Thyroid gland (tissue), 4 donors: ENCODE data around the gene FNDC4. TPM values are rescaled to one million over a fixed set of nuclear protein-coding genes. Genes with fewer than 3 reads are reported as not detected.
A peak's percentile ranks its signal among the peaks of the same experiment; 100 is the strongest.

ENCODE experiments used
- DNase-seq, 2 donors: peaks; one replicate each; pipeline ENCODE4 v3.0.0-alpha.2; 2019
- H3K27ac ChIP-seq, 3 donors: fragments of 200-600 bp; sonication (generic); 1 replicate in 2 of 3; 2 replicates in 1 of 3; pipeline ENCODE4 v1.5.1; 2016 to 2019; ENCODE audit warnings: mild to moderate bottlenecking in 1 of 3, moderate library complexity in 1 of 3
- H3K27me3 ChIP-seq: fragments of 200-600 bp; sonication (generic); one replicate; pipeline ENCODE4 v1.5.1; 2019
- H3K36me3 ChIP-seq, 2 donors: fragments of 200-600 bp; sonication (generic); one replicate each; pipeline ENCODE4 v1.5.1; 2016 to 2019
- H3K4me1 ChIP-seq, 2 donors: fragments of 200-600 bp; sonication (generic); one replicate each; pipeline ENCODE4 v1.5.1; 2017 to 2019
- H3K4me3 ChIP-seq, 3 donors: fragments of 200-600 bp; sonication (generic); replicated peaks in 1 of 3; 1 replicate in 2 of 3; 2 replicates in 1 of 3; pipeline ENCODE4 v1.5.1; 2016; ENCODE audit warnings: mild to moderate bottlenecking in 1 of 3
- H3K9me3 ChIP-seq: fragments of 200-600 bp; sonication (generic); one replicate; pipeline ENCODE4 v1.5.1; 2017
- CTCF ChIP-seq, 6 experiments: fragments of 200-600 bp in 3 of 6; fragments of 450-650 bp in 3 of 6; sonication (generic) in 3 of 6; IDR thresholded peaks; one replicate each; pipeline ENCODE4 v1.5.1; 2016 to 2019; ENCODE audit warnings: antibody characterized with exemption in 6 of 6, mild to moderate bottlenecking in 2 of 6, inconsistent platforms in 1 of 6, moderate library complexity in 1 of 6
- POLR2A ChIP-seq, 2 donors: fragments of 450-650 bp; IDR thresholded peaks; one replicate each; pipeline ENCODE4 v1.6.1; 2017; ENCODE audit warnings: antibody characterized with exemption in 2 of 2, mild to moderate bottlenecking in 2 of 2, moderate library complexity in 1 of 2
- WGBS, 2 donors: methylation state at CpG; one replicate each; pipeline ENCODE4 v1.1.5; 2017; 5-methylcytosine and 5-hydroxymethylcytosine counted together
- intact Hi-C: fragments of 100-400 bp; cut with DNase I; formaldehyde crosslinking; loops from one replicate; pipeline ENCODE4 v1.15.1; 2023
- total RNA-seq, 4 donors: library from RNA; depleted of rRNA; stranded (reverse); fragments of >200 nt; gene quantifications; one replicate each; pipeline ENCODE4 v1.2.3, GENCODE V29; 2016

Gene FNDC4
- total RNA-seq, 4 donors from 2014 or later, result 4.0 to 17.7 (median 7.1) TPM

GRCh38 chr2:27494284-27494943 lies 586 bp downstream of the FNDC4 start:
- Histone ChIP-seq H3K36me3 (no peaks in the 10 kb centered on the region), H3K4me3 (peak overlapping the region; percentile 37 to 50 (median 38)), H3K27ac (peak overlapping the region in 1 of 3 donors; percentile 38), H3K9me3 (no peaks in the 10 kb centered on the region), H3K4me1 (peaks cover 0 to 9% of the 10 kb centered on the region in 2 donors), H3K27me3 (no peaks in the 10 kb centered on the region)
- intact Hi-C loops, result loop anchor here (10.0 kb wide), 2 partner anchors 60 to 170 kb away; partner anchors contain the start of genes SLC4A1AP and SUPT7L
- TF ChIP-seq CTCF (IDR thresholded peaks at IDR 0.05) (no peak), POLR2A (IDR thresholded peaks at IDR 0.05) (no peak)
- DNase-seq, result peak; percentile 12 to 23
- WGBS, 2 donors, result 24 to 42% methylated on average over 11 to 14 of the region's 35 CpGs

GRCh38 chr2:27493948-27494283 lies 1.1 kb downstream of the FNDC4 start:
- peaks cover 3 to 13% of the 10 kb centered on the region in 2 donors for H3K4me1 ChIP-seq
- no peaks in the 10 kb centered on the region for H3K9me3 ChIP-seq
- TF ChIP-seq POLR2A (IDR thresholded peaks at IDR 0.05) (no peak), CTCF (IDR thresholded peaks at IDR 0.05) (no peak)
- H3K27ac ChIP-seq, result no peak overlapping the region
- H3K4me3 ChIP-seq, result no peak overlapping the region
- H3K36me3 ChIP-seq, result no peaks in the 10 kb centered on the region
- no peak for DNase-seq
- WGBS, 2 donors, result 87 to 90% methylated on average over 12 to 13 of the region's 13 CpGs
- no peaks in the 10 kb centered on the region for H3K27me3 ChIP-seq
- intact Hi-C loops, result loop anchor here (10.0 kb wide), 2 partner anchors 59 to 171 kb away; partner anchors contain the start of genes SLC4A1AP and SUPT7L

- Histone ChIP-seq H3K27ac (no peak overlapping the region), H3K9me3 (no peaks in the 10 kb centered on the region), H3K4me3 (no peak overlapping the region), H3K27me3 (no peaks in the 10 kb centered on the region), H3K4me1 (peaks cover 6 to 16% of the 10 kb centered on the region in 2 donors), H3K36me3 (no peaks in the 10 kb centered on the region)
- DNase-seq, result no peak
- TF ChIP-seq CTCF (IDR thresholded peaks at IDR 0.05), result no peak
- no peak for TF ChIP-seq POLR2A (IDR thresholded peaks at IDR 0.05)
- intact Hi-C loops, result loop anchor here (10.0 kb wide), 2 partner anchors 58 to 172 kb away; partner anchors contain the start of genes SLC4A1AP and SUPT7L
- WGBS, 2 donors, result 90% methylated on average over 4 of the region's 4 CpGs
Observed at GRCh38 chr2:27492557-27492956, 2.4 kb downstream of the FNDC4 start.

- Histone ChIP-seq H3K36me3 (peaks cover 0 to 2% of the 10 kb centered on the region in 2 donors), H3K27me3 (no peaks in the 10 kb centered on the region), H3K4me3 (peak within 1 kb of the TSS in 2 of 3 donors; percentile 22 to 31), H3K9me3 (no peaks in the 10 kb centered on the region), H3K27ac (peak within 1 kb of the TSS; percentile 63 to 79 (median 78)), H3K4me1 (peaks cover 6 to 11% of the 10 kb centered on the region in 2 donors)
- TF ChIP-seq POLR2A (IDR thresholded peaks at IDR 0.05) (peak; percentile 53 to 95), CTCF (IDR thresholded peaks at IDR 0.05) (no peak)
- 8 to 10% methylated on average over 40 to 43 of the region's 43 CpGs for WGBS, 2 donors
- intact Hi-C loops, result loop anchor here (10.0 kb wide), 2 partner anchors 55 to 175 kb away; partner anchors contain the start of genes SLC4A1AP and SUPT7L
- DNase-seq, result peak; percentile 100
Observed at GRCh38 chr2:27489498-27490397, 5.3 kb downstream of the FNDC4 start, which contains the start of gene IFT172. TSS of gene IFT172 (minus strand) at chr2:27489743. CDS start at chr2:27489653, 90 bp downstream.
